GM12891 (cell line): Measurements from ENCODE around the gene KCNG2.

Experiments
- PAX5 ChIP-seq: IDR thresholded peaks from 2 replicates; pipeline ENCODE4 v1.6.1; 2011; ENCODE audit warnings: low read length, moderate library complexity, mild to moderate bottlenecking; ENCODE audit not compliant: insufficient read depth, severe bottlenecking
- POLR2A ChIP-seq: IDR thresholded peaks from 2 replicates; pipeline ENCODE4 v1.6.1; 2011; ENCODE audit warnings: low read depth, low read length, control low read depth
- POLR2AphosphoS5 ChIP-seq: IDR thresholded peaks from 2 replicates; pipeline ENCODE4 v1.6.1; 2011; ENCODE audit warnings: low read depth, low read length, control low read depth
- POU2F2 ChIP-seq: IDR thresholded peaks from 2 replicates; pipeline ENCODE4 v1.6.1; 2011; ENCODE audit warnings: low read depth, mild to moderate bottlenecking, control low read depth, low read length, moderate library complexity
- SPI1 ChIP-seq: IDR thresholded peaks from 2 replicates; pipeline ENCODE4 v1.6.1; 2011; ENCODE audit warnings: low read depth, low read length, control low read depth
- TAF1 ChIP-seq: IDR thresholded peaks from 2 replicates; pipeline ENCODE4 v1.6.1; 2011; ENCODE audit warnings: low read depth, low read length, control low read depth

GRCh38 chr18:79814373-79814772 lies 16.6 kb downstream of the KCNG2 start:
- no peak for TF ChIP-seq POLR2A
- TF ChIP-seq TAF1, result no peak
- no peak for TF ChIP-seq POLR2AphosphoS5
- no peak for TF ChIP-seq SPI1
- TF ChIP-seq POU2F2, result no peak
- no peak for TF ChIP-seq PAX5
